AG04449 (cell line): ENCODE data around the gene PALM.
"Not testable (repeated sequence)": the region's sequence is repeated elsewhere in the genome, so short reads cannot be mapped to it uniquely, and the experiment has no call there.

ENCODE experiments used
- CTCF ChIA-PET: fragments of 350-600 bp; formaldehyde crosslinking; extraction: SDS; loops from one replicate; lab custom pipeline; 2021; ENCODE audit warnings: antibody characterized with exemption; lab: Yijun Ruan, JAX
- POLR2A ChIA-PET: fragments of 400-600, 350-600 bp; formaldehyde crosslinking; extraction: SDS; loops from one replicate; lab custom pipeline; 2020; ENCODE audit warnings: antibody characterized with exemption, inconsistent platforms; lab: Yijun Ruan, JAX
- DNase-seq: peaks from one replicate; pipeline ENCODE4 v3.0.0-alpha.2; 2010; ENCODE audit warnings: low read depth, low spot score
- H3K4me3 ChIP-seq: 2 replicates; pipeline ENCODE4 v1.5.1; 2011; ENCODE audit warnings: low read depth, mild to moderate bottlenecking, control low read depth, low read length
- CTCF ChIP-seq: IDR thresholded peaks from one replicate; pipeline ENCODE4 v1.5.1; 2011; ENCODE audit warnings: mild to moderate bottlenecking, moderate library complexity, low read length, control low read depth, inconsistent platforms; ENCODE audit not compliant: insufficient read depth; ENCODE audit errors: missing control alignments

Gene PALM

GRCh38 chr19:734716-735115, 26.0 kb downstream of the PALM start:
- POLR2A ChIA-PET: no interaction called here

GRCh38 chr19:736125-736524, 27.4 kb downstream of the PALM start:
- POLR2A ChIA-PET: no interaction called here
- DNase-seq: no peak
- no peak for TF ChIP-seq CTCF
- H3K4me3 ChIP-seq: no peak overlapping the region
- CTCF ChIA-PET: interaction anchor here (1.4 to 1.8 kb wide), 5 partner anchors 10 to 183 kb away, joined by 4 to 7 read pairs (median 5); partner anchors contain the start of gene RNF126

More at GRCh38 chr19:734716-735115, 26.0 kb downstream of the PALM start:
- no peak overlapping the region for H3K4me3 ChIP-seq
- no peak for DNase-seq
- CTCF ChIA-PET: interaction anchor here (0.6 to 3.0 kb wide), 19 partner anchors 10 to 190 kb away, joined by 3 to 22 read pairs (median 4); partner anchors contain the start of genes PALM and RNF126
- TF ChIP-seq CTCF: no peak

- CTCF ChIA-PET: interaction anchor here (0.7 to 1.8 kb wide), 13 partner anchors 8 to 182 kb away, joined by 3 to 7 read pairs (median 4); partner anchors contain the start of gene RNF126
Observed at GRCh38 chr19:737591-738093, 28.9 kb downstream of the PALM start.

GRCh38 chr19:738509-739128, 29.9 kb downstream of the PALM start:
- CTCF ChIA-PET: interaction anchor here (1.0 to 1.7 kb wide), 5 partner anchors 12 to 116 kb away, joined by 3 to 7 read pairs (median 5); partner anchors contain the start of gene RNF126
- POLR2A ChIA-PET: no interaction called here
- TF ChIP-seq CTCF: no peak
- H3K4me3 ChIP-seq: no peak overlapping the region
- DNase-seq: no peak

More at GRCh38 chr19:737591-738093, 28.9 kb downstream of the PALM start:
- TF ChIP-seq CTCF: peak; percentile 85
- POLR2A ChIA-PET: no interaction called here
- no peak overlapping the region for H3K4me3 ChIP-seq
- DNase-seq: no peak

- CTCF ChIA-PET: interaction anchor here (1.0 to 1.7 kb wide), 3 partner anchors 10 to 114 kb away, joined by 3 to 7 read pairs (median 3); partner anchors contain the start of gene RNF126
- TF ChIP-seq CTCF: no peak
- H3K4me3 ChIP-seq: no peak overlapping the region
Observed at GRCh38 chr19:739998-740715, 31.4 kb downstream of the PALM start.

GRCh38 chr19:740816-741505, 32.2 kb downstream of the PALM start:
- H3K4me3 ChIP-seq, POLR2A ChIA-PET, DNase-seq: not testable (repeated sequence)
- CTCF ChIA-PET: interaction anchor here (0.9 to 1.2 kb wide), 2 partner anchors 10 to 77 kb away, joined by 3 to 4 read pairs; partner anchors contain the start of gene RNF126

More at GRCh38 chr19:739998-740715, 31.4 kb downstream of the PALM start:
- POLR2A ChIA-PET: no interaction called here
- no peak for DNase-seq
